ENCODE measurements around the gene SATB2.

SATB2 gene

DNA sequence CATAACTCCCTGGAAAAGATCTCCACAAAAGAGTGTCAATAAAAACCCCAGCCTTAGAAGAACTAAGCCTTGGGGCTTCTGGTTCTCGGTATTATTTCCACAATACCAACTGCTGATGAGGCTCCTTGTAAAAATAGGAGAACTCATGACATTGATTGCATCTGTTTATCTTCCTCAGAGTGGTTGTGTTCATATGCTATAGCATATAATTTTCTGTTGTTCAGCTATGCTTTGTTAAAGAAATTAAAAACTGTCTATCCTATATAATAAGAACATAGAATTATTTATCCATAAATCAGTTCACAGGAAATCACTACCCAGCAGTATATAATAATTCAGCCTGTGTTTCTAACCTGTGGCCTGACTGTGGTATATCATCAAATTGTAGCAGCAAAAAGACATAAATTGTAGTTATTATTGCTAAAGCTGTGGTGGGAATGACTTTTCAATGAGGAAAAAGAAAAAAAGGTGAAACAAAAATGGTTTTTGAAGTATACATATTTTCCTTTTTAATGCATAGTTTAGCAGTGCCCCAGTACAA, 68.9 kb downstream of the SATB2 start:
- no peak for DNase-seq

DNA sequence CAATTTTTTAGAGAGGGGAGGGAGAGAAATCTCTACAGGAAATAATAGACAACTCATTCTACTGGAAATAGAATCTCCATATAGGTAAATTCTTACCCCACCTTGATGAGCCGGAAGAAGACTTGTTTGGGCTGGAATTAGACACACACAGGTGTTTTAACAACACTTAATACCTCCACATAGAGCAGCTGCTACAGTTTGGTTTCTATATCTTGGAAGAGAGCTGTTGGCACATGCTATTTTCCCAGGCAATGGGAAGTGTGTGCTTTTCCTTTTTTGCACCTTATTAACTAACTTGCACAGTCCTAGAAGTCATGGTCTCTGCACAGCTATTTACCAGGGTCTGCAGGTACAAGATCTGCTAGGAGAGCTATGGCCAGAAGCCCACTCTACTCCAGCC, 73.7 kb downstream of the SATB2 start:
- DNase-seq, result no peak

DNA sequence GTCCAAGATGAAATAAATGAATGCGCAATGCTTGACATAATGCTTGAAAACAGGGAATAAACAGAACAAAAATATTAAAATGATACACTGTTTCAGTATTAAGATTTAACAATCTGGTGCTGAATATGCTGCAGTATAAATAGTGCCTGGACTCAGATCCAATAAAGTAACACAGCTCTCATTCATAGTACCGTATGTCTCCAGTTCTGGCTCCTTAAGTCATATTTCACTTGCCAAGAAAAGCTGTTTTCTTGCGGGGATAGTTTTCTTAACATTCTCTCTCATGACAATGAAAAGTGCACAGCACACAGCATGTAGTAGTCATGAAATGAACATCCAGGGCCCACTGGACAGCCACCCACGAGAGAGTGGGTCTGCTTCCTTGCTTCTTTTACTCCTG, 74.7 kb downstream of the SATB2 start:
- DNase-seq, result no peak

DNA sequence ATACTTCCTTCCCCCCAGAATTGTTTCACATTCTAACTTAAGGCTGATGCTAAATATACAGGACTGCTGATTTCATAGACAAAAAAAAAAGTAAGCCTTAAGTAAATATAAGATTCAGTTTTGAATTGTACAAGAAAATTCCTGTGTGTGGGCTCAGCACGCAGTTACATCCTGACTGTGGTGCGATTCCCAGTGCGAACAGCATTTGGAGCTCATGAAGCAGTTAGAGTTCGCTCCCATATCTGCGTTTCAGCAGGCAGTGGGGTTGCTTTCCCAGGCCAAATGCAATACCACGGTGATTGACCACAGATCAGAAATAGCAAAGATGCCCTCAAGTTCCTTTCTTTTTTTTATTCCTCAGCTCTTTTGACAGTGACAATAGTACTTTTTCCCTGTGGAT, 75.6 kb downstream of the SATB2 start:
- no peak for DNase-seq

DNA sequence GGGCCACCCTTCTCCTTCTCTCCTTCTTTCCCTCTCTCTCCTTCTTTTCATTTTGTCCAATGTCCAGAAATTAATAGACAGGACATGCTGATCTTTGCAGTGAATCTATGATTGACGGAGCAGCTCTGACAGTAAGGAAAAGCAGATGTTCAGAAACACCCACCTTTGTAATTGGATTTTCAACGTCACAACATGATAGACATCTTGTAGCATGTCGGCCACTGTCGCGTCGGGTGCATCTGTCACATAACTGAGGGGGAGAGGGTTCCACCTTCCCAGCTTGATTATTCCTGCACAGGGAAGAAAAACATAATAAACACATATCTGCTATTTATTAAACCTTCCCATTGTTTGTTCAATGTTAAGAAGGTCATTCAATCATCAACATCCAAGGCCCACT, 76.2 kb downstream of the SATB2 start:
- no peak for DNase-seq

DNA sequence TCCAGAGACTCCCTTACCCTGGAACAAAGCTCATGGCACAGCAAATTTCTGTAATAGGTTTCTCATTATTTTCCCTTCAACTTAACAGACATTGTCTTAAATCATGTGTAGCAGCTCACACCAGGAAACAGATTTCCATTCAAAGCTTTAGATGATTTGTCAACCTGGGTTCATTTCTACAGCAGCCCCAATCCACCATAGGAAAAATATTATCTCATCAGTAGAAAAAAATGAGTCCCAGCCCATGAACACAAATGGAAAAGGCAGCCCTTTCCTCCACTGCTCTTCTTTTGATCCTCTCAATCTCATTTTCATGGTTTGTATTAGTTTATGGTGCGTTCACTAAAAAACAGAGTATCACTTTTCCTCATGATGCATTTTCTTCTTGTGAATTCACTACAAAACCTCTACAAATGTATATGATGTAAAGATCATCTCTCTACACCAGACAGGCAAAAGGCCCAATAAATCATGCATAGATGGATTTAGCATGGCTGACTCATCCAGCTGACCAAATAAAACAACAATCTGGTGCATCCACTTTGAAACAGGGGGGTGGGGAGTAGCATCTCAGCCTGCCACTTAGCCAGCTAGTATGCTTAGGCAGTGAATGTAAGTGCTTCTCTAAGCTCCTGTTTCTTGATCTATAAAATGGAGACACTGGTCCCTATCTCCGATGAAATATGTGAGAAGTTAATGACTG, 78.6 kb downstream of the SATB2 start:
- no peak for DNase-seq

DNA sequence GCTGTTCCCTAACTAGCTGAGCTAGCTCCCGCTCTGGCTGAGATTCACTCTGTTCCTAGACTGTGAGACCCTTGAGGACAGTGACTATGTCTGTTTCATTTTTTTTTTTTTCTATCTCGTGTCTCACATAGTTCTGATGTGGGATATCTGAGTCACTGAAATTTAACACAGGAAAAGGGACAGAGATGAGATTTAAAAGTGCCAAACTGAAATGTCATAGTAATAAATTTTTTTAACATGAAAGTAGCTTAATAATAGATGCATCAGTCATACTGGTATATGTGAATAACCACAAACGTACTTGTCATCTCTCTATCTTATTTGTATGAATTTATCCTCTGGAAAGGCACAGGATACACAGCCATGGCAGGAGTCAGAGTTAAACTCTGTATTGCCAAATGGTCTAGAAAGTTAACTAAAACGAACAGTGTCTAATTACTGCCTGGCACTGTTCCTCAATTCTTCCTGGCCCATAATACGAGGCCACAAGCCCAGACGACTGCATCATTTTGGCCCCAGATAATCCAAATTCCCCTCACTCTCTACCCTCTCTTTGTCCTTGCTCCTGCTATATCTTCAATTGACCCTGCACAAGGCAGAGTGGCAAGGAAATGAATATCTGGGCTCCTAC, 87.5 kb downstream of the SATB2 start:
- no peak for DNase-seq

DNA sequence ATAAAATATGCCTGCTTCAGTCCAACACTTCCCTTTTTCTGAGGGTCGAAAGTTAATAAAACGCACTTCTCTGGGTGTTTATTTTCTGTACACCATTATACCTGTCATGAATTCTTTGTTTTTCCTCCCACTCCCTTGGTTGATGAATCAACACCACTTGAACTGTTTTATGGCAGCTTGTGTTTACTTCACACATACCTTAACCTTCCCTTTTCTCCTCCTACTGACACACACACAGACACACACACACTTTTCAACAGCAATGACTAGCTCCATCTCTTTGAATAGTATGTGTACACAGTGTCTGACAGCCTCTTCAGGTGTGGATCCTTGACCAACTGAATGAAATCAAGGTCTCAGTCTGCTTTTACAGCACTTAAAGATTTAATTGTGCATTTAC, 91.3 kb downstream of the SATB2 start:
- no peak for DNase-seq

DNA sequence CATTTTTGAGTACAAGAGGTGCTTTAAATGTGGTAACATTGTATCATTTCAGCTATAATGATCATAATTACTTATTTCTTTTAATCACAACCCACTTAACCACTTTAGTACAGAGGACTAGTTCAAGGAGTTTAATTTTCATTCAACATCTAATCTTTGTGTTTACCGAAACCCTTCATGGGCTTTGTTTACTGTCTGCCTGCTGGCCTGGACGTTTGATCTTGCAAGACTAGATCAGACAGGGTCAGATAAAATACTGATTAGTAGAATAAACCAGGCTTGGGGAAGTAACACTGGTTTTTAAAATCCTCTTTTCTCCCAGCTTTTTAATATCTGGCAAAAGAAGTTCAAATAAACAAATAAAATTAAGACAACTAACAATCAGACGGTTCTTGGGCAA, 93.6 kb downstream of the SATB2 start:
- no peak for DNase-seq

DNA sequence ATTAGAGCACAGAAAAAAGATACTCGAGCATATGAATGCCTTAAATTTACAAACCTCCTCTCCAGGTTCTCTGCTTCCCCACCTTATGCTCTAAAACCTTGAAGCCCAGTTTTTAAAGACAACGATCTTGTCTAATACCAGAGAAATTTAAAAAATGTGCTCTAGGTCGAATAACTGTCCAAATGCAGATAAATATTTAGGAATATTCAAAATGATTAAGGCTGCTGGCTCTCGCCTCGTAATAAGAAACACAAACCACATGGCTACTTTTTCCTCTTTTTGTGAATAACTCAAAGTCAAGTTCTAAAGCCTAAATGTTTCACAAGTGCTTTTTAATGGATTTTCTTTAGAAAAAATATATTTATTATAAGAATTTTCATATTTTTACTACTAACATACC, 101.3 kb downstream of the SATB2 start:
- no peak for DNase-seq

DNA sequence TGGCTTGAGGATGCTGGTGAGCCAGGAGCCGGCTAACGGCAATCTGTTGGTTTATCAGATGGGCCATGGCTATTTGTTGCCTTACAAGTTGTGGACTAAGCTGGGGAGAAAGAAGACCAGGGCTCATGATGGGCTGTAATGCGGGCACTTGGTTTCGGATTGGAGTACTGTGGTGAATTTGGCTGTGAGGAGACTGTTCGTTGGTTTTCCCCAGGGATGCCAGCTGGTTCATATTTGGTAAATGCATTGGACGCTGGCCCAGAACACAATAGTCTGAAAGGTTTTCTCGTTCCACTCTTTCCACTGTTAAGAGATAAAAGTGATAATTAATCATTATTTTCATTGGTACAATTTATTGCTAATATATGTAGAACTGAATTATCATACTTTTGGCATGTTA, 108.9 kb downstream of the SATB2 start:
- no peak for DNase-seq

DNA sequence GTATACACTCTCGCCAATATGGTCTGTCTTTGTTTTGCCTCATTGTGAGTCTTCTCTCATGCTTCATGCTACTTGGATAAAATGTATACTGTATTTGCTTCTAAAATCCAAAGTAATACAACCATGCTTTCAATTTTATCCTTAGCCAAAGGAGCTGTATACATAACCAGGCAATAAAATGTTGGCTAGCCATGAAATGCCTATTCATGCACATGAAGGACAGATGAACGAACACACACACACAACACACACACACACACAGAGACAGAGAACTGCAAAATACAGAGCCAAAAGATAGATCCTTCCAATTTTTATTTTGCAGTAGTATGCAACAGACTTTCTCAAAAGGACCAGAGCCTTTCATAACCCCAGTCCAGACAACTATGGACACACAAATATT, 113.7 kb downstream of the SATB2 start:
- no peak for DNase-seq

DNA sequence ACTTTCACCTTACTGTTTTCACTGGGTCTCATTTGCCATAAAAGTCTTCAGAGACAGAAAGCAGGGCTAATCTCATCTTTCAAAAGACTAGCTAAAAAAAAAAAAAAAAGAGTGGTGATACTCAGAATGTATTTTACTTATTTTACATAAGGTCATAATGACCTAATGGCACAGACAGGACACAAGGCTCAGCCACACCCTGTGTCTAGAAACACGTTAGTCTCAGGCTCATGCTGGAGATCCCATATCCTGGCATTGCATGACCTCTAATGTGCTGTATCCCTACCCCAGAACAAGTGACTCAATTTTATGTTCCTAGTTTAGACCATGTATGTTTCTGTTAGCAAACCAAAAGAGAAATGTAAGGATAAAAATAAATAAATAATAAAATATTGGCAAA, 115.4 kb downstream of the SATB2 start:
- DNase-seq, result no peak

DNA sequence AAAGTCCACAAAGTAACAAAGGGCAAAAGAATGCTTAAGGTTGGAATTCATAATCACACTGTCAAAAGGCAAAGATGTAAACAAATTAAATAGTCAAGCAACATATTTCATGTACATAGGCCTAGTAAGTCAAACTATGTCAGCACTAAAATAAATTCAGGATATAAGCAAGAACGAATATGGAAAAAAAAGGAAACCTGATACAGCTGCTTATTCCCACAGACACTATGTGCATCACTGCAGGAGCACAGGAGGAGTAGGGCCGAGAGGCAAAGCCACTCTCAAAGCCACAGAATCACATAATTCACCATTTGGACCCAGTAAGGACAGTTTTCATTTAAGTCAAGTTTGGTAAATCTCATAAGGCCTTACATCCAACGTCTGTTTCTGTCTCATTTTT, 116.6 kb downstream of the SATB2 start:
- DNase-seq, result no peak

DNA sequence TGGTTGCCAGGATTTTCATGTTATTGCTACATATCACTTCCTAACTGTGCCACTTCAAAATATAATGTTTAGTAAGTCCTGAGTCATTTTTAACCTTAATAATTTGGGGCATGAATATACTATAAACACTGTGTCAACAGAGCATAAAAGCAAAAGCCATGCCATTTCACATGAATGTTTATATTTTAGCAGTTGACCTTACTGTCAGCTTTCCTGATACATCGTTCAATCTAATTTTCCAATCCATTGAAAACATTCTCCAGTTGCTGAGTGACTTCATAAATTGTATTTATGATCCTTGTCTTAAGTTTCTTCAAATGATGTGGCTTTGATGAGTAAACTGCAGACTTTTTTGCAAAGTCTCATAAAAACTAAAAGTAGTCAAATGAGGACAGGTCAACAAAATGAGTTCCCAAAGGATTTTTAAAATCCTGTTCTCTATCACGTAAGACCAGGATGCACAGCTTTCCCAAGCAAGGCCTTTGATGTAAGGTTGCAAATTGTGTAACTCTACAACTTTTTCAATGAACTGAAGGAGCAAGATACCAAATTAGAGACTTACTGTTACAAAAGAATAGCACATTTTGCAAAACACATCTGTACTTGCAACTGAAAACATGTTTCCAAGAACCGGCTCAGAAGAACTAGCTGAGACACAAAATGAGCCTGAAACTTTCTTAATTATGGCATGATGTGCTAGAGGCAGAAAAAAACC, 117.7 kb downstream of the SATB2 start:
- DNase-seq, result no peak

DNA sequence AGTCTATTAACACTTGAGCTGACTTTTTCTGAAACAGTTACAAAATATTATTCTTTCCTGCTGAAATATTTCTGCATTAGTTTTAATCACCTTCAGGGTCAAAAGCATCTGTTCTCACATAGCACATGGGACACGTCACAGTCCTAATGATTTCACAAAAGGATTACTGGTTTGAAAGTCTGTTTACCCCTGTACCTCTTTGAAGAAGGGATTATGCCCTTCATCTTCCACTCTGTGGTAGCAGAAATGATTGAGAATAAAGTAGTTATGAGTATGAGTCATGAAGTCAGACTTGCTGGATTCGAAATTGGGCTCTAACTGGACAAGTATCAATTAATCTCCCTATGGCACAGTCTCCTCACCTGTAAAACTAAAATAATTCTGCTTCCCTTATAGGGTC, 121.2 kb downstream of the SATB2 start:
- no peak for DNase-seq

DNA sequence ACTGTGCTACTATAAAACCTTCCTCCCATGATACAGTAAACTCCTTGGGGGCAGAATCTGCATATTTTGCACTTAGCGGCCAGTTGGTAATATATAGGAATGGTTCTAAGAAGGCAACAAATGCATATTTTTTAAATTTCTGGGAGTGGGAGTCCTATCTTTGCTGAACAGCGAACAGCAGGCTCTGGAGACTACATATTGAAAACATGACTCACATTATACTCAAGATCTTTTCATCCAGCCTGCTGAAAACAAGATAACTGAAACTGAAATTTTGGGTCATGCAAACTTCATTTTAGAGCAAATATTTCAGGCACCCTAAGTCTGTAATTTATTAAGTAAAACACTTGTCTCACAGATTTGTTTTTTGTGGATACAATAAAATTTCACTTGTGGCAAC, 122.2 kb downstream of the SATB2 start:
- DNase-seq, result no peak

DNA sequence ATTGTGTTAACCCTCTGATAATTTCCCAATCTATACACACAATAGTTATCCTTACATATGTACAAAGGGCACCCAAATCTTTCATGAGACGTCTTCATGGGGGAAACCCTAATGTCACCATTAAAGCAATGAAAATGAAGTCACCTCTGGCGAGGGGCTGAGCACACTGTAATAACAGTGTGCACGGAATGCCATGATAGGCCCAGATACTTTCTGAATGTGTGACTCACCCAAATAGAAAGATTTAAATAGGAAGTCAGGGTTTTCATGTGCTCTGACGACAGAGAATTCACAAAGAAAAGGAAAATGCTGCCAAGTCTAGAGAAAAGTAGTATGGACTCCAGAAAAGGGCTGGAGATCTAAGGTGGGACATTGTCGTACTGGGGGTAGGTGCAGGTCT, 128.3 kb downstream of the SATB2 start:
- no peak for DNase-seq

DNA sequence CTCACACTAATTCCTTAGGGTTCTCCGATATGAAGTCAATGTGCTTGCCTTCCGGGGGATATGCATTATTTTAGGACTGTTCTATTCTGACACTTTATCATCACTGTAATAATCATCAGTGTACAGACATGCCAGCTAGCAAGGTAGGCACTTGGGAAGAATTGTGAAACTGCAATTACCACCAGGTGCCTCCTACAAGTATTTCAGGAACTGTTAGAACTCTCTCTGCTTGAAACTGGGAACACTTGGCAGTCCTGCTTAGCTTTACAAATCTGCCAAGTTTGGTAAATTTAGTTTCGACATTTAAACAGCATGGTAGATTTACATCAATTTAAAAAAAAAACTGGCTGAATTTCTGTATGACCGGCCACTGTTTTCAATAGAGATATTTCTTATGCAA, 128.7 kb downstream of the SATB2 start:
- DNase-seq, result no peak

DNA sequence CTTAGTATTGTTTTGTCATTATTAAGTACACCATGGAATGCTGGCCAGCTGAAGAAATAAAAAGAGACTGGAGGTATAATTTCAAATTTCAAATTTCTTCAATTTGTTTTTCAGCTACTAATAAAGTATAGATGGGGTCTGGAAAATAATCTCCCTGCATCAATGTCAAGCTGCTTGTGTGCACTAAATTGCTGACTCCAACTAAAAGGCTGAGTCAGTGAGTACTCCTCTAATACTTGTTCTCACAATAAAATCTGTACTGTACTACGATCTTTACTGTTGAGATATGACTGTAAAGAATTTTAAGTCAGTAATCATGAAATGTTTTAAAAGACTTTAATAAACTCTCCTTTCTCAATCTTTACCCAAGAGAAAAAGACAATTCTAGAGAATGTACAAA, 131.9 kb downstream of the SATB2 start:
- DNase-seq, result no peak

DNA sequence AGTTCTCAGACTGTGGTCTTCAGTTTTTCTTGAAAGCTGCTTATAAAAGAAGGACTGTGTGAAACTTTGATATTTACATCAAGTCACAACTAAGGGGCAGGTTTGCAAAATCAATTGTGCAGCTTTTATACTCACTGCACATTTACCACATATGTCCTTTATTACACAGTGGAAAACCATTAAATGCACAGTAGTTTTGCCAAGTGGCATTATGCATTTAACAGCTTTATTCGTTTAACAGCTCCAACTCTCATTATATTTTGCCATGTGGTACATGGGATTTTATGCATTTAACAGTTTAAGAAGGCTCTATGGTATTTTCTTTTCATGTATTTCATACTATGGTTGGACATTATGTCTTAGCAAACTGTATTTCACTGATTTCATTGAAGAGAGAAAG, 135.6 kb downstream of the SATB2 start:
- no peak for DNase-seq

DNA sequence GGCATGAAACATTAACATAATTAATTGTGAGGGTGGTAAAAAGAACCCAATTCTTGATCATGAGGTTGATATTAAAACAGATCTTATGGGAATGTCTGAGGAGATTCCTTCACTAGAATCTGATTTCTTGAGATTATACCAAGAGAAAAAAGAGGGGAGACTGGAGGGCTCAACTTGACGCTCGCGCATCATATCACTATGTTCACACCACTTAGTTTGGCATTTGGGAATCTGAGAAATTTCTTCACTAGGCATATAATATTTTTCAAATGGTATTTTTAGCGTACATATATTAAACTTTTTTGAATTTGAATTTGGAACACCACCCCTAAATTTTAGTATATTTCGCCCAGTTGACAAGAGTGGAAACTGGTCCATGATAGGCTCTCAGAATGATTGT, 140.1 kb downstream of the SATB2 start:
- no peak for DNase-seq

DNA sequence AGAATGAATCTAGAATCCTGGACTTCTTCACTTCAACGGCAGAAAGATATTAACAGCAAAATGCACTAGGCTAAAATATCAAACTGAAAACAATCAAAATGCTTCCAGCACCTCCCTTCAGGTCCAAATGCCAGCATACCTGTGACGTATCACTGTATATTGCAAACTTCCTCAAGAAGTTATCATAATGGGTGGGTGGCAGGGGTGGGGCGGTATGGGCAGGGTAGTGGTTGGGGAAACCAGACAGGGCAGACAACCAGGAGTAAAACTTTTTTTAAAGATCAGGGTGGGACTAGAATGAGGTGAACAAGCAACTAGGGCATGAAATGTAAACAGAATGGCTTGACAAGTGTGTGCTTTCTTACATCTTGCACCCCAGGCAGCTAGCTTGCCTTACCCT, 140.9 kb downstream of the SATB2 start:
- DNase-seq, result no peak
